ENCODE data around the gene KIAA1549.

KIAA1549 gene

DNA sequence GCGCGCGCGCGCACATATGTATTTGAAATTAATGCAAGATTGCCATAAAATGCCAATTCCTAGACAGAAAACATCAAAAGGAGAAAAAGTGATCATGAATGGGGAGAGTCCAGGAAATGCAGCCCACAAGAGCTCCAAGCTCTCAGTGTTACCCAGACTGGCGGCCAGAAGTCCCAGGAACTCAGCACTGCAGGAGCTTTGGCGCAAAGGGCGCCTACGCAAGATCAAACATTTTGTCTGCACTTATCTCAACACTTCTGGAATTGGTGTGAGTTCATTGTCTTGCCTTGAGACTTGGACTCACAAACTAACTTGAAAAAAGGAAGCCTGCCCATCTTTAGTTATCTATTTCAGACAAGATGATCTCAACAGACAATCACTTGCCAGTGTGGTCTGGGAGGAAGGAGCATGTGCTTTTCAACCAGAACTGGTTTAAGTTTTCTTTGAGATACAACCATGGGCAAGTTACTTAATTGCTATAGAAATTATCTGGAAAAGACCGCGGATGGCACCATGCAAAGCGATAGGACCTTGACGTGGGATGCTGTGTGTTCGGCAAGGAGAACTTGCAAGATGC, 77.2 kb downstream of the KIAA1549 start:
- Histone ChIP-seq H3K36me3 (ENCODE audit: control insufficient read depth in 1 of 2, insufficient read depth in 2 of 2, low read depth in 1 of 2, low read length in 2 of 2) (peaks cover 7 to 14% of the 10 kb centered on the region in 2 experiments), H3K18ac (ENCODE audit: low read depth in 1 of 2, low read length in 2 of 2) (no peak overlapping the region), H3K9ac (ENCODE audit: low read length) (no peak overlapping the region), H2BK15ac (ENCODE audit: low read depth, poor library complexity, severe bottlenecking) (no peak overlapping the region), H2BK12ac (ENCODE audit: low read length in 2 of 2) (no peak overlapping the region), H3K27ac (ENCODE audit: low read length, poor library complexity, severe bottlenecking) (no peak overlapping the region), H3K27me3 (ENCODE audit: control insufficient read depth in 1 of 2, insufficient read depth in 1 of 2, low read length in 2 of 2) (no peaks in the 10 kb centered on the region), H3K79me1 (replicated peaks; ENCODE audit: low read length, poor library complexity, severe bottlenecking) (peaks cover 2% of the 10 kb centered on the region), H4K91ac (ENCODE audit: low read length) (no peak overlapping the region), H3K23ac (ENCODE audit: low read length in 2 of 2) (no peak overlapping the region), H3K14ac (ENCODE audit: low read length in 2 of 2) (no peak overlapping the region), H3K4me1 (ENCODE audit: control insufficient read depth, insufficient read depth, low read depth, low read length) (peaks cover 1% of the 10 kb centered on the region), H3K4me2 (ENCODE audit: low read length, poor library complexity, severe bottlenecking) (no peak overlapping the region), H2AK5ac (ENCODE audit: low read length, severe bottlenecking) (no peak overlapping the region), H2AFZ (ENCODE audit: low read depth, low read length) (no peak overlapping the region), H3K4me3 (ENCODE audit: insufficient read depth in 1 of 2, low read depth in 1 of 2, low read length in 2 of 2) (no peak overlapping the region), H2BK120ac (ENCODE audit: low read depth, low read length) (no peak overlapping the region), H3K4ac (ENCODE audit: low read depth in 1 of 2, low read length in 2 of 2) (no peak overlapping the region), H2BK5ac (ENCODE audit: low read depth, low read length, poor library complexity, severe bottlenecking) (no peak overlapping the region), H4K8ac (ENCODE audit: low read length) (no peak overlapping the region), H3K9me3 (ENCODE audit: control insufficient read depth, low read length) (no peaks in the 10 kb centered on the region)
- DNase-seq, result no peak
- over 99% methylated on average over 9 of the region's 14 CpGs for WGBS

DNA sequence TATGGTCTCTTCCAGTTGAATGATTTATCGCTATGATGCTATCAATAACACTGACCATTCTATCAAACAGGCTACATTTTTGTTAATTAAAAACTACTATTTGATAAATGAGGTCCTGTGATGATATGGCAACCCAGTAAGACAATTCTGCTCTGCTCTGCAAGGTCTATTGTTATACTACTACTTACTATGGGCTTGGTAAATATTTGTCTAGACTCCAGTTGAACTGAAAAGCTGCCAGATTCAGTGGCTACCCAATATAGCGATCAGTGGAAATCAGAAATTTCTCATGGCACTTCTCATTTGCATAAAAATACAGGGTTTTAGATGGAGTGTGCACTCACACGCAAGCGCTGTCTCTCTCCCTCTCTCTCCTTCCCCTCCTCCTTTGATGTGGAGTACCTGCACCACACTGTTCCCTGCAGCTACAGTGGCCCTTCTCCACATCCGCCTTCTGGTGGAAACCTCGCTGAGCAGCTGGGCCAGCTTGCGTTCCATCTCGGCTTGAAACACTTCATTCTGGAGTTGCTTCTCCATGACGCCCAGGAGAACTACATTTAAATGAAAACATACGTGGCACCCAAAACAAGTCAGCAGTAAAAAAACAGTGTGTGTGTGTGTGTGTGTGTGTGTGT, 77.9 kb downstream of the KIAA1549 start:
- no peak overlapping the region for H3K23ac ChIP-seq (ENCODE audit: low read length in 2 of 2)
- no peak for DNase-seq
- H3K4me2 ChIP-seq (ENCODE audit: low read length, poor library complexity, severe bottlenecking), result no peak overlapping the region
- H3K18ac ChIP-seq (ENCODE audit: low read depth in 1 of 2, low read length in 2 of 2), result no peak overlapping the region
- no peak overlapping the region for H2BK15ac ChIP-seq (ENCODE audit: low read depth, poor library complexity, severe bottlenecking)
- H3K79me1 ChIP-seq (replicated peaks; ENCODE audit: low read length, poor library complexity, severe bottlenecking), result peaks cover 2% of the 10 kb centered on the region
- H4K91ac ChIP-seq (ENCODE audit: low read length), result no peak overlapping the region
- no peaks in the 10 kb centered on the region for H3K9me3 ChIP-seq (ENCODE audit: control insufficient read depth, low read length)
- H3K4ac ChIP-seq (ENCODE audit: low read depth in 1 of 2, low read length in 2 of 2), result no peak overlapping the region
- H3K14ac ChIP-seq (ENCODE audit: low read length in 2 of 2), result no peak overlapping the region
- peaks cover 7 to 16% of the 10 kb centered on the region in 2 experiments for H3K36me3 ChIP-seq (ENCODE audit: control insufficient read depth in 1 of 2, insufficient read depth in 2 of 2, low read depth in 1 of 2, low read length in 2 of 2)
- H2BK5ac ChIP-seq (ENCODE audit: low read depth, low read length, poor library complexity, severe bottlenecking), result no peak overlapping the region
- H3K4me3 ChIP-seq (ENCODE audit: insufficient read depth in 1 of 2, low read depth in 1 of 2, low read length in 2 of 2), result no peak overlapping the region
- no peak overlapping the region for H2BK12ac ChIP-seq (ENCODE audit: low read length in 2 of 2)
- H2BK120ac ChIP-seq (ENCODE audit: low read depth, low read length), result no peak overlapping the region
- no peaks in the 10 kb centered on the region for H3K27me3 ChIP-seq (ENCODE audit: control insufficient read depth in 1 of 2, insufficient read depth in 1 of 2, low read length in 2 of 2)
- no peak overlapping the region for H3K9ac ChIP-seq (ENCODE audit: low read length)
- H2AK5ac ChIP-seq (ENCODE audit: low read length, severe bottlenecking), result no peak overlapping the region
- H3K4me1 ChIP-seq (ENCODE audit: control insufficient read depth, insufficient read depth, low read depth, low read length), result peaks cover 1% of the 10 kb centered on the region
- H2AFZ ChIP-seq (ENCODE audit: low read depth, low read length), result no peak overlapping the region
- H3K27ac ChIP-seq (ENCODE audit: low read length, poor library complexity, severe bottlenecking), result no peak overlapping the region
- no peak overlapping the region for H4K8ac ChIP-seq (ENCODE audit: low read length)
- WGBS, result over 99% methylated on average over 9 of the region's 10 CpGs

DNA sequence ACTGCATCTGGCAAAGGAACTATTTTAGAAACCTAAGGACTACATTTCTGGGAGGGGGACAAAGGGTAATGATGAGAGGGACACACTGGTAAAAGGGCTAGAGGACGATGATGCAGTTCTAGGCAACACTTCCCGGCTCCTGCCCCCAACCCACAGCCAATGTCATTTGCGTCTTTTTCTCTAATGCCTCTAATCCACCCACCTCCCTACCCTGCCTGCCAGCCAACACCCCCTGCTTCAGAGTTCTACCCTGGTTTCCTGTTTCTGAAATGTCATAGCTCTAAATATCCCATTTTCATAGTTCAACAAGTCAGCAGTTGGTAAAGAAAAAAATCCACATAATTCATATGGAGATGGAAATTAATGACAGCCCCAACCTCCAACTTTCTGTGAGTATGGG, 79.0 kb downstream of the KIAA1549 start:
- H3K18ac ChIP-seq (ENCODE audit: low read depth in 1 of 2, low read length in 2 of 2), result no peak overlapping the region
- no peak overlapping the region for H2BK12ac ChIP-seq (ENCODE audit: low read length in 2 of 2)
- no peaks in the 10 kb centered on the region for H3K79me1 ChIP-seq (replicated peaks; ENCODE audit: low read length, poor library complexity, severe bottlenecking)
- H3K27me3 ChIP-seq (ENCODE audit: control insufficient read depth in 1 of 2, insufficient read depth in 1 of 2, low read length in 2 of 2), result no peaks in the 10 kb centered on the region
- no peak overlapping the region for H3K27ac ChIP-seq (ENCODE audit: low read length, poor library complexity, severe bottlenecking)
- no peak overlapping the region for H3K4ac ChIP-seq (ENCODE audit: low read depth in 1 of 2, low read length in 2 of 2)
- 96% methylated on average over 3 of the region's 3 CpGs for WGBS
- H4K91ac ChIP-seq (ENCODE audit: low read length), result no peak overlapping the region
- no peak overlapping the region for H2BK5ac ChIP-seq (ENCODE audit: low read depth, low read length, poor library complexity, severe bottlenecking)
- H3K23ac ChIP-seq (ENCODE audit: low read length in 2 of 2), result no peak overlapping the region
- peaks cover 1% of the 10 kb centered on the region for H3K4me1 ChIP-seq (ENCODE audit: control insufficient read depth, insufficient read depth, low read depth, low read length)
- H3K36me3 ChIP-seq (ENCODE audit: control insufficient read depth in 1 of 2, insufficient read depth in 2 of 2, low read depth in 1 of 2, low read length in 2 of 2), result peaks cover 7 to 13% of the 10 kb centered on the region in 2 experiments
- DNase-seq, result no peak
- H2AK5ac ChIP-seq (ENCODE audit: low read length, severe bottlenecking), result no peak overlapping the region
- H3K4me2 ChIP-seq (ENCODE audit: low read length, poor library complexity, severe bottlenecking), result no peak overlapping the region
- no peak overlapping the region for H3K4me3 ChIP-seq (ENCODE audit: insufficient read depth in 1 of 2, low read depth in 1 of 2, low read length in 2 of 2)
- no peak overlapping the region for H3K9ac ChIP-seq (ENCODE audit: low read length)
- H4K8ac ChIP-seq (ENCODE audit: low read length), result no peak overlapping the region
- no peak overlapping the region for H2AFZ ChIP-seq (ENCODE audit: low read depth, low read length)
- no peak overlapping the region for H3K14ac ChIP-seq (ENCODE audit: low read length in 2 of 2)
- H3K9me3 ChIP-seq (ENCODE audit: control insufficient read depth, low read length), result no peaks in the 10 kb centered on the region
- no peak overlapping the region for H2BK15ac ChIP-seq (ENCODE audit: low read depth, poor library complexity, severe bottlenecking)
- H2BK120ac ChIP-seq (ENCODE audit: low read depth, low read length), result no peak overlapping the region

DNA sequence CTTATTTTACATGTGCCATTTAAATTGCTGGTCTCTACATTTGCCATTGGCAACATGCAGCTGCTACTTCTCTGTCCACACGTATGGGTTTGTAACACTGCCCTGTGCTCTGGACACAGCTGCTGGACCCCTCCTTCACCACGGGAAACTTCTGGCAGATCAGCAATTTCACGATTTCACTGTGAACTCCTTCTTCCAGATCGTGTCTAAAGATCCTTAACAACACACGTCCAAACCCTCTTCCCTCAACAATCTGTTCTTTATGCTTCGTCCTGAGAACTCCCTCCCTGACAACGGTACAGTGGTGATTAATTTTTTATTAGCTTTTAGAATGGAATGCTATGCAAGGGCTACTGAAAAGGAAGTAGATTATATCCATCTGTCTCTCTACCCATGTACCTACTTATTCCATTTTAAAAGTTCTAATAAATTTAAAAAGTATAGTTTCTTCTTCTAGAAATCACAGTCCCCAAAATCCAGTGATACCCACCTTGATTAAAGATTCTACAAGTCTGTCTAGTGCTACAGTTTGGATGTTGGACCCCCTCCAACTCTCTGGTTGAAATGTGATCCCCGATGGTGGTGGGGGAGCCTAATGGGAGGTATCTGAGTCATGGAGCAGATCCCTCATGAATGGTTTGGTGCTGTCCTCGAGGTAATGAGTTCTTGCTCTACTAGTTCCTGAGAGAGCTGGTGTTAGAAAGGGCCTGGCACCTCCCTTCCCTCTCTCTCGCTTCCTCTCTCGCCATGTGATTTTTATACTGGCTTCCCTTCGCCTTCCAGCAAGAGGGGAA, 81.0 kb downstream of the KIAA1549 start:
- Histone ChIP-seq H3K27ac (ENCODE audit: low read length, poor library complexity, severe bottlenecking) (no peak overlapping the region), H3K4me2 (ENCODE audit: low read length, poor library complexity, severe bottlenecking) (no peak overlapping the region), H2BK15ac (ENCODE audit: low read depth, poor library complexity, severe bottlenecking) (no peak overlapping the region), H2AK5ac (ENCODE audit: low read length, severe bottlenecking) (no peak overlapping the region), H4K8ac (ENCODE audit: low read length) (no peak overlapping the region), H3K23ac (ENCODE audit: low read length in 2 of 2) (no peak overlapping the region), H3K27me3 (ENCODE audit: control insufficient read depth in 1 of 2, insufficient read depth in 1 of 2, low read length in 2 of 2) (no peaks in the 10 kb centered on the region), H2AFZ (ENCODE audit: low read depth, low read length) (no peak overlapping the region), H3K4me3 (ENCODE audit: insufficient read depth in 1 of 2, low read depth in 1 of 2, low read length in 2 of 2) (no peak overlapping the region), H2BK120ac (ENCODE audit: low read depth, low read length) (no peak overlapping the region), H3K9me3 (ENCODE audit: control insufficient read depth, low read length) (no peaks in the 10 kb centered on the region), H2BK5ac (ENCODE audit: low read depth, low read length, poor library complexity, severe bottlenecking) (no peak overlapping the region), H3K36me3 (ENCODE audit: control insufficient read depth in 1 of 2, insufficient read depth in 2 of 2, low read depth in 1 of 2, low read length in 2 of 2) (peaks cover 0 to 11% of the 10 kb centered on the region in 2 experiments), H3K79me1 (replicated peaks; ENCODE audit: low read length, poor library complexity, severe bottlenecking) (no peaks in the 10 kb centered on the region), H3K9ac (ENCODE audit: low read length) (no peak overlapping the region), H2BK12ac (ENCODE audit: low read length in 2 of 2) (no peak overlapping the region), H3K4me1 (ENCODE audit: control insufficient read depth, insufficient read depth, low read depth, low read length) (peaks cover 1% of the 10 kb centered on the region), H3K18ac (ENCODE audit: low read depth in 1 of 2, low read length in 2 of 2) (no peak overlapping the region), H4K91ac (ENCODE audit: low read length) (no peak overlapping the region), H3K14ac (ENCODE audit: low read length in 2 of 2) (no peak overlapping the region), H3K4ac (ENCODE audit: low read depth in 1 of 2, low read length in 2 of 2) (no peak overlapping the region)
- 82% methylated on average over 9 of the region's 12 CpGs for WGBS
- DNase-seq, result no peak

All from mesenchymal stem cell (in vitro differentiated cells and primary cell).